ENCODE data around the gene AMPD3.

DNA sequence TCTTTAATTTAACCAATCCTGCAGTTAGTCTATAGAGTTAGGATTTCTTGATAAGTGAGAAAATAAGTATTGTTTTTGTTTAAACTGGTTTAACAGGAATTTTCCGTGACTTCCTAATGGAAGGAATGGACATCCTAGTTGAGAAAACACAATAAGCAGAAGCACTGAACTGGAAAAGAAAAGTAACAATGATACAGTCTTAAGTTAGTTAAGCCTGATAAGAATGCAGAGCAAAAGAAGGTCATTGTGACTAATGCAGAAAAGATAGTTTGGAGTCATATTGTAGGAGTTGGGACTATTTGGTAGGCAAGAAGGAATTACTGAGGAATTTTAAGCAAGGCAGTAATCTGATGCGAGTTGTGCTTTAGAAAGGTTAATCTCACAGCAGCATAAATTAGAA lies 74.2 kb downstream of the AMPD3 start:
- TF ChIP-seq, protein P1, sequence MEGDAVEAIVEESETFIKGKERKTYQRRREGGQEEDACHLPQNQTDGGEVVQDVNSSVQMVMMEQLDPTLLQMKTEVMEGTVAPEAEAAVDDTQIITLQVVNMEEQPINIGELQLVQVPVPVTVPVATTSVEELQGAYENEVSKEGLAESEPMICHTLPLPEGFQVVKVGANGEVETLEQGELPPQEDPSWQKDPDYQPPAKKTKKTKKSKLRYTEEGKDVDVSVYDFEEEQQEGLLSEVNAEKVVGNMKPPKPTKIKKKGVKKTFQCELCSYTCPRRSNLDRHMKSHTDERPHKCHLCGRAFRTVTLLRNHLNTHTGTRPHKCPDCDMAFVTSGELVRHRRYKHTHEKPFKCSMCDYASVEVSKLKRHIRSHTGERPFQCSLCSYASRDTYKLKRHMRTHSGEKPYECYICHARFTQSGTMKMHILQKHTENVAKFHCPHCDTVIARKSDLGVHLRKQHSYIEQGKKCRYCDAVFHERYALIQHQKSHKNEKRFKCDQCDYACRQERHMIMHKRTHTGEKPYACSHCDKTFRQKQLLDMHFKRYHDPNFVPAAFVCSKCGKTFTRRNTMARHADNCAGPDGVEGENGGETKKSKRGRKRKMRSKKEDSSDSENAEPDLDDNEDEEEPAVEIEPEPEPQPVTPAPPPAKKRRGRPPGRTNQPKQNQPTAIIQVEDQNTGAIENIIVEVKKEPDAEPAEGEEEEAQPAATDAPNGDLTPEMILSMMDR (IDR thresholded peaks at IDR 0.05): no peak
- TF ChIP-seq POLR2AphosphoS5 (IDR thresholded peaks at IDR 0.05) (no peak), POLR2A (IDR thresholded peaks at IDR 0.05) (no peak)
